HepG2 (cell line): ENCODE data around the gene NCOA5. TPM values are rescaled to one million over a fixed set of nuclear protein-coding genes. Genes with fewer than 3 reads are reported as not detected.

Source experiments
- ATAC-seq: fragments of 200-7000 bp; cut with Tn5 transposase; 3 replicates; pipeline ENCODE4 v1.9.1; 2020; ENCODE audit warnings: mild to moderate bottlenecking, moderate library complexity
- BruUV-seq: library from RNA; stranded (reverse); fragments of 400-500 nt; replicated peaks from 2 replicates; lab custom pipeline; 2021; lab: Mats Ljungman, UMichigan
- CTCF ChIA-PET: fragments of 300-600 bp; formaldehyde crosslinking; extraction: SDS; loops from one replicate; lab custom pipeline; 2021; ENCODE audit warnings: low total read pairs, inconsistent platforms, low intra/inter-chr PET ratio; lab: Yijun Ruan, JAX
- POLR2A ChIA-PET: fragments of 350-600 bp; sonication (Branson Sonifier 250); formaldehyde crosslinking; loops from one replicate; lab custom pipeline; 2020; ENCODE audit warnings: antibody characterized with exemption, inconsistent platforms; lab: Yijun Ruan, JAX
- DNase-seq: peaks from one replicate; pipeline ENCODE4 v3.0.0-alpha.2; 2015; ENCODE audit warnings: low spot score
- FAIRE-seq: peaks from 3 replicates; lab custom pipeline; 2011; peaks lifted over from hg19 to GRCh38; lab: Jason Lieb, UNC
- H2AFZ ChIP-seq: one replicate; pipeline ENCODE4 v1.6.1; 2011; ENCODE audit warnings: low read length, inconsistent platforms
- H3K27ac ChIP-seq: fragments of 300-600 bp; 3 replicates; pipeline ENCODE4 v1.8.0; 2011; ENCODE audit warnings: mixed run types, mild to moderate bottlenecking, mixed read lengths, low read length, inconsistent platforms; ENCODE audit not compliant: insufficient read depth; ENCODE audit errors: extremely low read length
- H3K27me3 ChIP-seq, 2 experiments: fragments of 200-600 bp in 1 of 2; 2 replicates in 1 of 2; 3 replicates in 1 of 2; pipeline versions ENCODE4 v1.6.0 to v1.8.0; 2011; ENCODE audit warnings: low read length in 2 of 2, mild to moderate bottlenecking in 2 of 2, moderate library complexity in 2 of 2, inconsistent platforms in 1 of 2; ENCODE audit not compliant: insufficient read depth in 2 of 2, control insufficient read depth in 1 of 2
- H3K36me3 ChIP-seq, 2 experiments: fragments of 200-600 bp in 1 of 2; replicated peaks in 1 of 2; 2 replicates in 1 of 2; 3 replicates in 1 of 2; pipeline versions ENCODE4 v1.5.1 to v1.8.0; 2011; ENCODE audit warnings: low read length in 2 of 2, inconsistent platforms in 1 of 2; ENCODE audit not compliant: insufficient read depth in 2 of 2, control insufficient read depth in 1 of 2
- H3K4me1 ChIP-seq: 2 replicates; pipeline ENCODE4 v1.5.1; 2012; ENCODE audit warnings: low read length, inconsistent platforms; ENCODE audit not compliant: insufficient read depth
- H3K4me2 ChIP-seq: 2 replicates; pipeline ENCODE4 v1.6.0; 2011; ENCODE audit warnings: low read depth, low read length, inconsistent platforms
- H3K4me3 ChIP-seq, 3 experiments: fragments of 200-600 bp in 1 of 3; sonication (generic), shearing (Covaris generic) in 1 of 3; replicated peaks in 1 of 3; 2 replicates each; pipeline ENCODE4 v1.5.1; 2011 to 2016; ENCODE audit warnings: low read length in 3 of 3, inconsistent platforms in 2 of 3, low read depth in 2 of 3, mild to moderate bottlenecking in 2 of 3, control low read depth in 1 of 3, mixed read lengths in 1 of 3; ENCODE audit not compliant: insufficient read depth in 1 of 3
- H3K79me2 ChIP-seq: one replicate; pipeline ENCODE4 v1.6.1; 2011; ENCODE audit warnings: low read length, inconsistent platforms; ENCODE audit not compliant: insufficient read depth
- H3K9ac ChIP-seq: 2 replicates; pipeline ENCODE4 v1.6.0; 2011; ENCODE audit warnings: mild to moderate bottlenecking, low read depth, low read length, inconsistent platforms; ENCODE audit not compliant: insufficient read depth
- H3K9me3 ChIP-seq: 2 replicates; pipeline ENCODE4 v1.5.1; 2012; ENCODE audit warnings: mild to moderate bottlenecking, low read length
- H4K20me1 ChIP-seq: 2 replicates; pipeline ENCODE4 v1.6.0; 2011; ENCODE audit warnings: inconsistent platforms, mild to moderate bottlenecking, low read length, moderate library complexity; ENCODE audit not compliant: insufficient read depth
- MBNL3 ChIP-seq: fragments of 250-450 bp; sonication (Bioruptor Pico); conservative IDR thresholded peaks from 2 replicates; pipeline ENCODE4 v1.8.0; 2022; ENCODE audit warnings: mild to moderate bottlenecking, inconsistent platforms
- PHB2 ChIP-seq: fragments of 450-650 bp; IDR thresholded peaks from 2 replicates; pipeline ENCODE4 v1.6.1; 2018; ENCODE audit not compliant: partially characterized antibody
- REPIN1 ChIP-seq: sonication (generic); formaldehyde crosslinking; IDR thresholded peaks from 2 replicates; pipeline ENCODE4 v1.8.0; 2022; ENCODE audit warnings: missing genetic modification reagents, low read depth, mild to moderate bottlenecking, borderline replicate concordance
- RFX5 ChIP-seq: IDR thresholded peaks from 2 replicates; pipeline ENCODE4 v1.6.1; 2011; ENCODE audit warnings: low read depth, low read length, improper control_type of control experiment
- TCF7 ChIP-seq: sonication (generic); IDR thresholded peaks from 2 replicates; pipeline ENCODE4 v1.6.1; 2016; ENCODE audit warnings: antibody characterized with exemption, low read depth
- TEAD2 ChIP-seq: sonication (generic); formaldehyde crosslinking; IDR thresholded peaks from 2 replicates; pipeline ENCODE4 v1.9.0; 2021; ENCODE audit warnings: missing genetic modification reagents
- ZNF333 ChIP-seq: sonication (generic); formaldehyde crosslinking; IDR thresholded peaks from 2 replicates; pipeline ENCODE4 v1.4.0; 2020; ENCODE audit warnings: mild to moderate bottlenecking, missing genetic modification reagents, borderline replicate concordance
- ZNF460 ChIP-seq: sonication (generic); formaldehyde crosslinking; IDR thresholded peaks from 2 replicates; pipeline ENCODE4 v1.5.1; 2020; ENCODE audit warnings: missing genetic modification reagents, mild to moderate bottlenecking, borderline replicate concordance
- ZNF672 ChIP-seq: sonication (generic); formaldehyde crosslinking; IDR thresholded peaks from 2 replicates; pipeline ENCODE4 v1.8.1; 2022; ENCODE audit warnings: missing genetic modification reagents
- ZNF850 ChIP-seq: sonication (generic); formaldehyde crosslinking; conservative IDR thresholded peaks from 2 replicates; pipeline ENCODE4 v1.9.0; 2021; ENCODE audit warnings: mild to moderate bottlenecking, missing genetic modification reagents
- ZSCAN22 ChIP-seq: sonication (generic); formaldehyde crosslinking; IDR thresholded peaks from 2 replicates; pipeline ENCODE4 v1.4.0; 2020; ENCODE audit warnings: mild to moderate bottlenecking, missing genetic modification reagents
- ZSCAN29 ChIP-seq: sonication (generic); formaldehyde crosslinking; conservative IDR thresholded peaks from 2 replicates; pipeline ENCODE4 v1.4.0; 2020; ENCODE audit warnings: mild to moderate bottlenecking, missing genetic modification reagents
- ZSCAN31 ChIP-seq: sonication (generic); formaldehyde crosslinking; IDR thresholded peaks from 2 replicates; pipeline ENCODE4 v1.5.0; 2020; ENCODE audit warnings: low read depth, mild to moderate bottlenecking, missing genetic modification reagents
- WGBS: methylation state at CpG from one replicate; pipeline ENCODE4 v1.1.6; 2017; ENCODE audit warnings: low lambda C conversion rate; 5-methylcytosine and 5-hydroxymethylcytosine counted together
- in situ Hi-C: cut with HindIII; loops from 2 replicates; pipeline ENCODE4 v1.10.0; 2017; ENCODE audit warnings: low pct_unique_long_range_greater_than_20kb; ENCODE audit not compliant: extremely low pct_ligation_motif_present
- intact Hi-C: fragments of 100-400 bp; cut with micrococcal nuclease; formaldehyde crosslinking; loops from one replicate; pipeline ENCODE4 v1.10.0; 2022; ENCODE audit not compliant: unreplicated experiment
- polyA plus RNA-seq, 8 experiments: library from polyadenylated mRNA; depleted of rRNA in 3 of 8; stranded (reverse) in 7 of 8; unstranded in 1 of 8; fragments of >200 nt; fragmentation: Illumina TruSeq in 4 of 8; extraction: Trizol in 4 of 8; gene quantifications; 2 replicates each; pipeline versions ENCODE4 v1.2.1 to v1.2.3, GENCODE V29; 2011 to 2016; ENCODE audit warnings: low read depth in 4 of 8, missing spikeins in 1 of 8, mixed read lengths in 1 of 8; ENCODE audit not compliant: insufficient read depth in 1 of 8
- total RNA-seq, 5 experiments: library from RNA; depleted of rRNA; stranded (reverse); fragments of >200 nt; fragmentation: Illumina TruSeq; extraction: Trizol; gene quantifications; 2 replicates each; pipeline ENCODE4 v1.2.3, GENCODE V29; 2016; ENCODE audit warnings: low read depth in 1 of 5
- TF ChIP-seq, protein P1 (sequence below): sonication (generic); formaldehyde crosslinking; IDR thresholded peaks from 2 replicates; pipeline ENCODE4 v1.4.0; 2020; ENCODE audit warnings: missing genetic modification reagents
- TF ChIP-seq, protein P2 (sequence below): sonication (generic); formaldehyde crosslinking; IDR thresholded peaks from 2 replicates; pipeline ENCODE4 v1.5.0; 2020; ENCODE audit warnings: missing genetic modification reagents
- TF ChIP-seq, protein P3 (sequence below): IDR thresholded peaks from 2 replicates; pipeline ENCODE4 v1.6.1; 2016; ENCODE audit warnings: missing compliant biosample characterization, missing genetic modification reagents, borderline replicate concordance

The NCOA5 gene
- total and polyA plus RNA-seq, 2 of the 13 experiments (the other 11 are each of a cell fraction or from before 2014, with no cell fraction given): 16.5 to 28.4 TPM

DNA sequence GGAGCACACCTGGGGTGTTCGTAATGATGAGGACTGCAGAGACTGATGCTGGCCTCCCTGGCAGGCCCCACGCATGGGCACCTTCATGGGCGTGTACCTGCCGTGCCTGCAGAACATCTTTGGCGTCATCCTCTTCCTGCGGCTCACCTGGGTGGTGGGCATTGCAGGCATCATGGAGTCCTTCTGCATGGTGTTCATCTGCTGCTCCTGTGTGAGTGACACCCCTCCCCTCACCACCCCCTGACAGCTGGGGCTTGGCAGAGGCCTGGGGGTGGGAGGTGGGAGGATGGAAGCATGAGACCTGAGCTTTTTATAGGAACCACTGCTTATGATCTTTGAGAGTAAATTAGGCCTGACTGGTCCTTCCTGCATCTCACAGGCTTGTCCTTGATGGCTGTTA lies 54.0 kb downstream of the NCOA5 start:
- FAIRE-seq (no peak), DNase-seq (no peak), ATAC-seq (no peak)
- Histone ChIP-seq H4K20me1 (peaks cover 14% of the 10 kb centered on the region; the same call in 1 of the 2 replicates), H3K79me2 (no peaks in the 10 kb centered on the region), H3K36me3 (no peaks in the 10 kb centered on the region), H3K4me3 (no peak overlapping the region), H3K4me2 (no peak overlapping the region), H3K27ac (no peak overlapping the region), H3K9ac (no peak overlapping the region), H3K27me3 (peaks cover 7 to 29% of the 10 kb centered on the region in 2 experiments), H3K4me1 (no peaks in the 10 kb centered on the region), H2AFZ (no peak overlapping the region), H3K9me3 (no peaks in the 10 kb centered on the region)
- no TSS peak for BruUV-seq
- CTCF ChIA-PET: no interaction called here
- intact Hi-C loops (no loop called here), in situ Hi-C loops (no loop called here)
- POLR2A ChIA-PET: no interaction called here
- no peak for TF ChIP-seq ZSCAN22 (CRISPR knock-in tag)
- WGBS: 6% methylated on average over 6 of the region's 6 CpGs

DNA sequence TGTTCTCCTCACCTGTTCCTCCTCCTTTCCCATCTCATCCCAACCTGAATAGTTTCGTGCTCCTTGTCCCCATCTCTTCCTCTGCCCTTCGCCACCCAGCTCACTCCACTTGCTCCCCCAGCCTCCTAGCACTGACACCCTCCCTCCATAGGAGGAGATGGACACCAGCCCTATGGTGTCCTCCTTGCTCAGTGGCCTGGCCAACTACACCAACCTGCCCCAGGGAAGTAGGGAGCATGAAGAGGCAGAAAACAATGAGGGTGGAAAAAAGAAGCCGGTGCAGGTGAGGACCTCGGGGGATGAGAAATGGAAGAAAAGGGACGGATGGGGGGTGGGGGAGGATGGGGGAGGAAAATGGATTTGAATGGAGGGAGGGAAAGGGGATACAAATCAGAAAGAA lies 54.5 kb downstream of the NCOA5 start:
- no peaks in the 10 kb centered on the region for H3K36me3 ChIP-seq
- no TSS peak for BruUV-seq
- intact Hi-C loops (no loop called here), in situ Hi-C loops (no loop called here)
- peaks cover 14% of the 10 kb centered on the region; the same call in 1 of the 2 replicates for H4K20me1 ChIP-seq
- H3K79me2 ChIP-seq: no peaks in the 10 kb centered on the region
- peaks cover 7 to 32% of the 10 kb centered on the region in 2 experiments for H3K27me3 ChIP-seq
- POLR2A ChIA-PET: no interaction called here
- no peak for ATAC-seq
- no peak overlapping the region for H2AFZ ChIP-seq
- no peak overlapping the region for H3K4me2 ChIP-seq
- H3K27ac ChIP-seq: no peak overlapping the region
- H3K9me3 ChIP-seq: no peaks in the 10 kb centered on the region
- no peaks in the 10 kb centered on the region for H3K4me1 ChIP-seq
- CTCF ChIA-PET: no interaction called here
- no peak overlapping the region for H3K9ac ChIP-seq
- no peak overlapping the region for H3K4me3 ChIP-seq
- no peak for DNase-seq
- no peak for FAIRE-seq
- 3% methylated on average over 5 of the region's 5 CpGs for WGBS
- TF ChIP-seq ZSCAN31 (CRISPR knock-in tag) (no peak), REPIN1 (CRISPR knock-in tag) (no peak), ZNF460 (CRISPR knock-in tag) (no peak), ZNF333 (CRISPR knock-in tag) (no peak), TCF7 (no peak), ZNF850 (CRISPR knock-in tag) (no peak), MBNL3 (CRISPR knock-in tag) (no peak), ZNF672 (CRISPR knock-in tag) (no peak), TEAD2 (CRISPR knock-in tag) (no peak), PHB2 (no peak), ZSCAN29 (CRISPR knock-in tag) (no peak), RFX5 (no peak)
- TF ChIP-seq, protein P1, sequence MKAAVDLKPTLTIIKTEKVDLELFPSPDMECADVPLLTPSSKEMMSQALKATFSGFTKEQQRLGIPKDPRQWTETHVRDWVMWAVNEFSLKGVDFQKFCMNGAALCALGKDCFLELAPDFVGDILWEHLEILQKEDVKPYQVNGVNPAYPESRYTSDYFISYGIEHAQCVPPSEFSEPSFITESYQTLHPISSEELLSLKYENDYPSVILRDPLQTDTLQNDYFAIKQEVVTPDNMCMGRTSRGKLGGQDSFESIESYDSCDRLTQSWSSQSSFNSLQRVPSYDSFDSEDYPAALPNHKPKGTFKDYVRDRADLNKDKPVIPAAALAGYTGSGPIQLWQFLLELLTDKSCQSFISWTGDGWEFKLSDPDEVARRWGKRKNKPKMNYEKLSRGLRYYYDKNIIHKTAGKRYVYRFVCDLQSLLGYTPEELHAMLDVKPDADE (CRISPR knock-in tag): no peak
- TF ChIP-seq, protein P2, sequence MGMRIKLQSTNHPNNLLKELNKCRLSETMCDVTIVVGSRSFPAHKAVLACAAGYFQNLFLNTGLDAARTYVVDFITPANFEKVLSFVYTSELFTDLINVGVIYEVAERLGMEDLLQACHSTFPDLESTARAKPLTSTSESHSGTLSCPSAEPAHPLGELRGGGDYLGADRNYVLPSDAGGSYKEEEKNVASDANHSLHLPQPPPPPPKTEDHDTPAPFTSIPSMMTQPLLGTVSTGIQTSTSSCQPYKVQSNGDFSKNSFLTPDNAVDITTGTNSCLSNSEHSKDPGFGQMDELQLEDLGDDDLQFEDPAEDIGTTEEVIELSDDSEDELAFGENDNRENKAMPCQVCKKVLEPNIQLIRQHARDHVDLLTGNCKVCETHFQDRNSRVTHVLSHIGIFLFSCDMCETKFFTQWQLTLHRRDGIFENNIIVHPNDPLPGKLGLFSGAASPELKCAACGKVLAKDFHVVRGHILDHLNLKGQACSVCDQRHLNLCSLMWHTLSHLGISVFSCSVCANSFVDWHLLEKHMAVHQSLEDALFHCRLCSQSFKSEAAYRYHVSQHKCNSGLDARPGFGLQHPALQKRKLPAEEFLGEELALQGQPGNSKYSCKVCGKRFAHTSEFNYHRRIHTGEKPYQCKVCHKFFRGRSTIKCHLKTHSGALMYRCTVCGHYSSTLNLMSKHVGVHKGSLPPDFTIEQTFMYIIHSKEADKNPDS (CRISPR knock-in tag): no peak
- TF ChIP-seq, protein P3, sequence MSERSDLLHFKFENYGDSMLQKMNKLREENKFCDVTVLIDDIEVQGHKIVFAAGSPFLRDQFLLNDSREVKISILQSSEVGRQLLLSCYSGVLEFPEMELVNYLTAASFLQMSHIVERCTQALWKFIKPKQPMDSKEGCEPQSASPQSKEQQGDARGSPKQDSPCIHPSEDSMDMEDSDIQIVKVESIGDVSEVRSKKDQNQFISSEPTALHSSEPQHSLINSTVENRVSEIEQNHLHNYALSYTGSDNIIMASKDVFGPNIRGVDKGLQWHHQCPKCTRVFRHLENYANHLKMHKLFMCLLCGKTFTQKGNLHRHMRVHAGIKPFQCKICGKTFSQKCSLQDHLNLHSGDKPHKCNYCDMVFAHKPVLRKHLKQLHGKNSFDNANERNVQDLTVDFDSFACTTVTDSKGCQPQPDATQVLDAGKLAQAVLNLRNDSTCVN (CRISPR knock-in tag): no peak
